ENCODE data around the gene SRRM2.

The SRRM2 gene

DNA sequence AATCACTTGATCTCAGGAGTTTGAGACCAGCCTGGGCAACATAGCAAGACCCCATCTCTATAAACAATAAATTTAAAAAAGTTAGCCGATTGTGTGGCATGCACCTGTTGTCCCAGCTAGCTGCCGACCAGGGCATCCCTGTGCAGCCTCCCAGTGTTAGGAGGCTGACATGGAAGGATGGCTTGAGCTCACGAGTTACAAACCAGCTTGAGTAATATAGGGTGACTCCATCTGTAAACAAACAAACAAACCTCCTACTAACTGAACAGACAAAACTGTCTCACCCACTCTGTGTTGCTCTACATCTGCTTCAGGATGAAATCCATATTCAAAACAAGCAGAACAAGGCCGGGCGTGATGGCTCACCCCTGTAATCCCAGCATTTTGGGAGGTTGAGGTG lies 25.5 kb upstream of the SRRM2 start:
- no peak for TF ChIP-seq EZH2phosphoT487 (IDR thresholded peaks at IDR 0.05; ENCODE audit: low read depth)
- TF ChIP-seq, protein P1, sequence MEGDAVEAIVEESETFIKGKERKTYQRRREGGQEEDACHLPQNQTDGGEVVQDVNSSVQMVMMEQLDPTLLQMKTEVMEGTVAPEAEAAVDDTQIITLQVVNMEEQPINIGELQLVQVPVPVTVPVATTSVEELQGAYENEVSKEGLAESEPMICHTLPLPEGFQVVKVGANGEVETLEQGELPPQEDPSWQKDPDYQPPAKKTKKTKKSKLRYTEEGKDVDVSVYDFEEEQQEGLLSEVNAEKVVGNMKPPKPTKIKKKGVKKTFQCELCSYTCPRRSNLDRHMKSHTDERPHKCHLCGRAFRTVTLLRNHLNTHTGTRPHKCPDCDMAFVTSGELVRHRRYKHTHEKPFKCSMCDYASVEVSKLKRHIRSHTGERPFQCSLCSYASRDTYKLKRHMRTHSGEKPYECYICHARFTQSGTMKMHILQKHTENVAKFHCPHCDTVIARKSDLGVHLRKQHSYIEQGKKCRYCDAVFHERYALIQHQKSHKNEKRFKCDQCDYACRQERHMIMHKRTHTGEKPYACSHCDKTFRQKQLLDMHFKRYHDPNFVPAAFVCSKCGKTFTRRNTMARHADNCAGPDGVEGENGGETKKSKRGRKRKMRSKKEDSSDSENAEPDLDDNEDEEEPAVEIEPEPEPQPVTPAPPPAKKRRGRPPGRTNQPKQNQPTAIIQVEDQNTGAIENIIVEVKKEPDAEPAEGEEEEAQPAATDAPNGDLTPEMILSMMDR (IDR thresholded peaks at IDR 0.05; ENCODE audit: low read depth, low read length) = no peak

DNA sequence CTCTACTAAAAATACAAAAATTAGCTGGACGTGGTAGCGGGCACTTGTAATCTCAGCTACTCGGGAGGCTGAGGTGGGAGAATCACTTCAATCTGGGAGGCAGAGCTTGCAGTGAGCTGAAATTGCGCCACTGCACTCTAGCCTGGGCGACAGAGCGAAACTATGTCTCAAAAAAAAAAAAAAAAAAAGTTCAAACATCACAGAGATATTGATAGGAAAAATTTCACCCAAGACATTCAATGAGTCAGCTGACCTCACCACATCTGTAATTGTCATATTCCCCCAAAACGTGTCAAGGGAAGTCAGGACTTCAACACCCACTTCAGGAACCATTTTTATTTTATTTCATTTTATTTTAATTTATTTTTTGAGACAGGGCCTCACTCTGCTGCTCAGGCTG lies 24.4 kb upstream of the SRRM2 start:
- TF ChIP-seq, protein P1 (IDR thresholded peaks at IDR 0.05; ENCODE audit: low read depth, low read length) = no peak
- TF ChIP-seq EZH2phosphoT487 (IDR thresholded peaks at IDR 0.05; ENCODE audit: low read depth) = no peak
- no peaks in the 10 kb centered on the region for H3K36me3 ChIP-seq (replicated peaks; ENCODE audit: low read depth, low read length)
- H3K79me2 ChIP-seq (ENCODE audit: low read length) = no peaks in the 10 kb centered on the region
- H2AFZ ChIP-seq (ENCODE audit: low read depth, low read length) = no peak overlapping the region
- H3K4me2 ChIP-seq (ENCODE audit: low read length) = no peak overlapping the region
- no peaks in the 10 kb centered on the region for H3K4me1 ChIP-seq (ENCODE audit: low read length)
- H3K27me3 ChIP-seq (ENCODE audit: low read depth, low read length) = peaks cover 22% of the 10 kb centered on the region
- H3K27ac ChIP-seq (ENCODE audit: low read length) = no peak overlapping the region
- no peak overlapping the region for H3K4me3 ChIP-seq (ENCODE audit: low read length)
- no peak overlapping the region for H3K9ac ChIP-seq (ENCODE audit: low read length)
- H4K20me1 ChIP-seq (ENCODE audit: insufficient read depth, low read length) = no peaks in the 10 kb centered on the region
- no peaks in the 10 kb centered on the region for H3K9me3 ChIP-seq (ENCODE audit: insufficient read depth, low read length)

More for the DNA sequence above, 25.5 kb upstream of the SRRM2 start:
- H3K36me3 ChIP-seq (replicated peaks; ENCODE audit: low read depth, low read length) = no peaks in the 10 kb centered on the region
- H3K4me3 ChIP-seq (ENCODE audit: low read length) = no peak overlapping the region
- no peaks in the 10 kb centered on the region for H3K4me1 ChIP-seq (ENCODE audit: low read length)
- H3K4me2 ChIP-seq (ENCODE audit: low read length) = no peak overlapping the region
- H4K20me1 ChIP-seq (ENCODE audit: insufficient read depth, low read length) = no peaks in the 10 kb centered on the region
- no peaks in the 10 kb centered on the region for H3K79me2 ChIP-seq (ENCODE audit: low read length)
- H3K27ac ChIP-seq (ENCODE audit: low read length) = no peak overlapping the region
- H3K9me3 ChIP-seq (ENCODE audit: insufficient read depth, low read length) = no peaks in the 10 kb centered on the region
- peaks cover 21% of the 10 kb centered on the region for H3K27me3 ChIP-seq (ENCODE audit: low read depth, low read length)
- H2AFZ ChIP-seq (ENCODE audit: low read depth, low read length) = no peak overlapping the region
- no peak overlapping the region for H3K9ac ChIP-seq (ENCODE audit: low read length)

DNA sequence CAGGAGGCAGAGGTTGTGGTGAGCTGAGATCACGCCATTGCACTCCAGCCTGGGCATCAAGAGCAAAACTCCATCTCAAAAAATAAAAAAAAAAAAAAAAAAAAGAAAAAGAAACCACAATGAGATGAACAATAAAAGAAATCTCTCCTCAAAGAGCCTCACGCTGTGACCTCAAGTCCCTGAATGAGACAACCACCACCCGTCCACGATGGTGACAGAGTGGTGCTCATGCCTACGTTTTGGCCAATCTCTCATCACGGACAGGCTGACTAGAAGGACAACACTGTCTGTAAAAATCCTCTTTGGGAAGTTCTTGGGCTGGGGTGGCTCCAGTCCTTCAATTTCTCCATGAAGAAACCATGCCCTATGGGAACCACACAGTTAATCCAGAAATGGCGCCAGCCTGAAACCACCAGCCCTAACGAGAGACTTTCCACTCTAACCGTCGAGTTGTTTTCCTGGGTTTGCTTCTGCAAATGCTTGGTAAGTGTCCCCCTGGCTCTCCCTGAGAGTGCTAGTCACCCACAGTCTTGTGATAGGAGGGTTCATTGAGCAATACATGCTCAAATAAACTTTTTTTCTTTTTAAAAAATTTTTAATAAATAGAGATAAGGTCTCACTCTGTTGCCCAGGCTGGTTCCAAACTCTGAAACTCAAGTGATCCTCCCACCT lies 17.5 kb upstream of the SRRM2 start:
- H3K27me3 ChIP-seq (ENCODE audit: low read depth, low read length) = peaks cover 6% of the 10 kb centered on the region; the same call in 1 of the 2 replicates
- H3K4me1 ChIP-seq (ENCODE audit: low read length) = no peaks in the 10 kb centered on the region
- H4K20me1 ChIP-seq (ENCODE audit: insufficient read depth, low read length) = no peaks in the 10 kb centered on the region
- no peak overlapping the region for H3K27ac ChIP-seq (ENCODE audit: low read length)
- H3K36me3 ChIP-seq (replicated peaks; ENCODE audit: low read depth, low read length) = no peaks in the 10 kb centered on the region
- TF ChIP-seq, protein P1 (IDR thresholded peaks at IDR 0.05; ENCODE audit: low read depth, low read length) = no peak
- no peak for TF ChIP-seq EZH2phosphoT487 (IDR thresholded peaks at IDR 0.05; ENCODE audit: low read depth)
- no peak overlapping the region for H3K4me3 ChIP-seq (ENCODE audit: low read length)
- no peaks in the 10 kb centered on the region for H3K79me2 ChIP-seq (ENCODE audit: low read length)
- H3K9ac ChIP-seq (ENCODE audit: low read length) = no peak overlapping the region
- H2AFZ ChIP-seq (ENCODE audit: low read depth, low read length) = no peak overlapping the region
- no peak overlapping the region for H3K4me2 ChIP-seq (ENCODE audit: low read length)
- no peaks in the 10 kb centered on the region for H3K9me3 ChIP-seq (ENCODE audit: insufficient read depth, low read length)

DNA sequence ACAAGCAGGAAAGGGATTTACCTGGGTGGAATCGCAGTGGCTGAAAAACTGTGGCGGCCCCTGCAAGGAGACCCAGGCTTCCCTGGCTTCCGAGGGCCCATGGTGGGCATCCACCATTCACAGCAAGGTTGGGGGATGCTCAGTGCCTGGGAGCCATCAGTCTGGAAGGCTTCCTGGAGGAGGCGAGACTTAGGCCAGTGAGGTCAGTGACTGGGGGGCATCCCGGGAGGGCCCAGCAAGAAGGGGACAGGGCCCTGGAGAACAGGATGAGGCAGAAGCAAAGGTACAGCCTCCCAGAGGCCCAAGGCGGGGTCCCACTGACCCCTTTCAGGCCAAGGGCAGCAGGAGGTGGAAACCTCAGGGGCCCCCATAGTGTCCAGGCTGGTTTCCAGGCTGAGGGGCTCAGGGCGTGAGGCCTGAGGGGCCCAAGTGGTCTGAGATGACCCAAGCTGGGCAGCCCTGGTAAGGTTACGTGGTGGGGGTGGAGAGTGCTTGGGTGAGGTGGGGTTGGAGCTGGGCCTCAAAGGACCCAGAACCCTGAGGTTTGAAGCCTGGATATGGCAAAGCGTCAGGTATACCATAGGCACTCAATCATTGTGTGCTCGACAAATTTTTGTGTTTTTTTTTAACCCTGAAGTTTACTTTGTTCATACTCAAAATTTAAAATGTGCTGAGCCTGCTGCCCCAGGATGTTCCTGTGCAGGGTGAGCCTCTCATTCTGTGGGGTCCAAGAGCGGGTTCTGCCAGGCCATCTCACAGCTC lies 15.8 kb upstream of the SRRM2 start:
- Histone ChIP-seq H3K4me1 (ENCODE audit: low read length) (no peaks in the 10 kb centered on the region), H3K36me3 (replicated peaks; ENCODE audit: low read depth, low read length) (no peaks in the 10 kb centered on the region), H3K9me3 (ENCODE audit: insufficient read depth, low read length) (no peaks in the 10 kb centered on the region), H3K27me3 (ENCODE audit: low read depth, low read length) (peaks cover 3% of the 10 kb centered on the region; the same call in 1 of the 2 replicates), H4K20me1 (ENCODE audit: insufficient read depth, low read length) (no peaks in the 10 kb centered on the region), H3K79me2 (ENCODE audit: low read length) (no peaks in the 10 kb centered on the region), H2AFZ (ENCODE audit: low read depth, low read length) (no peak overlapping the region), H3K27ac (ENCODE audit: low read length) (no peak overlapping the region), H3K4me2 (ENCODE audit: low read length) (no peak overlapping the region), H3K4me3 (ENCODE audit: low read length) (no peak overlapping the region), H3K9ac (ENCODE audit: low read length) (no peak overlapping the region)
- TF ChIP-seq, protein P1 (IDR thresholded peaks at IDR 0.05; ENCODE audit: low read depth, low read length) = no peak
- no peak for TF ChIP-seq EZH2phosphoT487 (IDR thresholded peaks at IDR 0.05; ENCODE audit: low read depth)
